ENCODE measurements around the gene MS4A6A.
"Not testable (repeated sequence)": the region's sequence is repeated elsewhere in the genome, so short reads cannot be mapped to it uniquely, and the experiment has no call there.

MS4A6A gene

GRCh38 chr11:60197442-60197841, 14.6 kb upstream of the MS4A6A start:
- no peak overlapping the region for H3K4me3 ChIP-seq (ENCODE audit: low read length)
- no peaks in the 10 kb centered on the region for H3K4me1 ChIP-seq (ENCODE audit: insufficient read depth, low read length)
- H3K36me3 ChIP-seq (ENCODE audit: insufficient read depth, low read length), result no peaks in the 10 kb centered on the region
- no peaks in the 10 kb centered on the region for H3K9me3 ChIP-seq (ENCODE audit: low read length)
- H3K27me3 ChIP-seq (ENCODE audit: insufficient read depth, low read length), result no peaks in the 10 kb centered on the region
- H2AFZ ChIP-seq (ENCODE audit: low read depth, low read length), result no peak overlapping the region

- Histone ChIP-seq H2AFZ (ENCODE audit: low read depth, low read length) (no peak overlapping the region), H3K9me3 (ENCODE audit: low read length) (no peaks in the 10 kb centered on the region), H3K4me1 (ENCODE audit: insufficient read depth, low read length) (no peaks in the 10 kb centered on the region), H3K27me3 (ENCODE audit: insufficient read depth, low read length) (no peaks in the 10 kb centered on the region), H3K36me3 (ENCODE audit: insufficient read depth, low read length) (no peaks in the 10 kb centered on the region), H3K4me3 (ENCODE audit: low read length) (no peak overlapping the region)
These were observed 13.1 kb upstream of the MS4A6A start for GRCh38 chr11:60195923-60196368.

GRCh38 chr11:60194511-60194910, 11.6 kb upstream of the MS4A6A start:
- H3K4me3 ChIP-seq (ENCODE audit: low read length), result no peak overlapping the region
- H3K36me3 ChIP-seq (ENCODE audit: insufficient read depth, low read length), result no peaks in the 10 kb centered on the region
- H2AFZ ChIP-seq (ENCODE audit: low read depth, low read length), result no peak overlapping the region
- H3K27me3 ChIP-seq (ENCODE audit: insufficient read depth, low read length), result no peaks in the 10 kb centered on the region
- H3K9me3 ChIP-seq (ENCODE audit: low read length), result no peaks in the 10 kb centered on the region
- no peaks in the 10 kb centered on the region for H3K4me1 ChIP-seq (ENCODE audit: insufficient read depth, low read length)

DNA sequence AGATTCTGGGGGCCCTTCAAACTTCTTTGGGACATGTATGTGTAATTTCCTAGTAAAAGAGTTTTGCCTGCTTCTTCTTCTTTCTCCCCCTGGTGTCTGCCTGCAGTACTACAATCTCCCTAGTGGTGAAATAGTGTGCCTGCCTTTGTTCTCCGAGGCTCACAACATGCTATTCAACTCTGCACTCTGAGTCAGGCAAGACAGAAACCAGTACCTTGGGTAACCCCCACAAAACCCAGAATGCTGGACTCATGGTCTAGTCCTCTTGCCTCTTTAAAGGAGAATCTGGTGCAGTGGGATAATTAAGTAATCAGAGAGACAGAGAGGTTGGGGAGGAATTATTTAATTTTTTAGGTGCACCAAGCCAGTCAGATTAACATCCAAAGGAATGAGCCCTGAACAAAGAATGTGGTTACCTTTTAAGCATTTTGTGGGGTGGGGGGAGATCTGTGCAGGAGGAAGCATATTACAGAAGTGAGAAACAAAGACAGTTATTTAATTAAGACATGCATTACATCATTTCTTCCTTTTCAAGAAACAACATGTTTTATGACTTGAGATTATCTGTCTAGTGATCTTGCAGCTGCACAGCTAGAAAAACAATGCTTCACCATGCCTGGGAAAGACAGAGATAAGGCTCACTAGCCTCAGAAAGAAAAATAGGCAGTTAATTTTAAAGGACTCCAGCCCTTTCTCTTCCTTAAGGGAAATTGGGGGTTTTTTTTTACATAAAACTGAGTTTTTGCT, 11.0 kb upstream of the MS4A6A start:
- Histone ChIP-seq H3K27me3 (ENCODE audit: insufficient read depth, low read length) (no peaks in the 10 kb centered on the region), H3K9me3 (ENCODE audit: low read length) (no peaks in the 10 kb centered on the region), H3K4me1 (ENCODE audit: insufficient read depth, low read length) (no peaks in the 10 kb centered on the region), H3K4me3 (ENCODE audit: low read length) (no peak overlapping the region), H2AFZ (ENCODE audit: low read depth, low read length) (no peak overlapping the region), H3K36me3 (ENCODE audit: insufficient read depth, low read length) (no peaks in the 10 kb centered on the region)

DNA sequence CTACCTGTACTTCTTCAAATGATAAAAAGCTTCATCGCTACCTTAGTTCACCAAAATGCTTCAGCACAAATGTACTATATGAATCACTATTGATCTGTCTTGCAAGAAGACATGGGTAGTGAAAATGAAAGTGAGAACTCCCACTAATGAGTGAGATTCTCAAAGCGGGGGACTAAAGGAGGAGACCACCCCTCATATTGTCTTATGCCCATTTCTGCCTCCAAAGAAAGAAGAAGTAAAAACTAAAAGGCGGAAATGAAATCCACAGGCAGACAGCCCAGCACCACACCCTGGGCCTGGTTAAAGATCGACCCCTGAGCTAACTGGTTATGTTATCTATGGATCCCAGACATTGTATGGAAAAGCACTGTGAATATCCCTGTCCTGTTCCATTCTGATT, 9.7 kb upstream of the MS4A6A start:
- H2AFZ ChIP-seq (ENCODE audit: low read depth, low read length); H3K9me3 ChIP-seq (ENCODE audit: low read length); H3K4me3 ChIP-seq (ENCODE audit: low read length); H3K27me3 ChIP-seq (ENCODE audit: insufficient read depth, low read length); H3K4me1 ChIP-seq (ENCODE audit: insufficient read depth, low read length); H3K36me3 ChIP-seq (ENCODE audit: insufficient read depth, low read length): not testable (repeated sequence)

DNA sequence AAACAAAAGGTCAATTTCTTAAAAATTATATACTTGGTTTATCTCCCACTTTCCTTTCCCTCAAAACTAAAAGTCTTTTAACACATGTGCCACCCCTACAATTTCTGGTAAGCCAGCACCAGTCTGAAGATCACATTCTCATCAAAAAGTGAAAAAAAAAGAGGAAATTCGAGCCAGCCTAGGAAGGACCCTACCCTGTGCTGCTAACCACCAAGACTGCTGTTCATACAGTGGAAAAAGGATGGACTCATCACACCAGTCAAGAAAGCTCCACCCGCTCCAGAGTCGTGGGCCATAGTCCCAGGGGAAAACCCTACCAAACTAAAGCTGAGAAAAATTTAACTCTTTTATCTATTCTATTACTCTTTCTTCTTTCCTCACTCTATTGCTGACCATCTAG, 5.6 kb upstream of the MS4A6A start:
- not testable (repeated sequence) for H3K27me3 ChIP-seq (ENCODE audit: insufficient read depth, low read length)

GRCh38 chr11:60186128-60186527, 3.2 kb upstream of the MS4A6A start:
- not testable (repeated sequence) for H3K36me3 ChIP-seq (ENCODE audit: insufficient read depth, low read length); H3K4me3 ChIP-seq (ENCODE audit: low read length); H2AFZ ChIP-seq (ENCODE audit: low read depth, low read length); H3K27me3 ChIP-seq (ENCODE audit: insufficient read depth, low read length); H3K4me1 ChIP-seq (ENCODE audit: insufficient read depth, low read length); H3K9me3 ChIP-seq (ENCODE audit: low read length)

More for the DNA sequence above, 5.6 kb upstream of the MS4A6A start:
- H3K4me1 ChIP-seq (ENCODE audit: insufficient read depth, low read length); H3K36me3 ChIP-seq (ENCODE audit: insufficient read depth, low read length); H3K4me3 ChIP-seq (ENCODE audit: low read length); H2AFZ ChIP-seq (ENCODE audit: low read depth, low read length); H3K9me3 ChIP-seq (ENCODE audit: low read length): not testable (repeated sequence)

- H3K9me3 ChIP-seq (ENCODE audit: low read length); H3K36me3 ChIP-seq (ENCODE audit: insufficient read depth, low read length); H2AFZ ChIP-seq (ENCODE audit: low read depth, low read length); H3K27me3 ChIP-seq (ENCODE audit: insufficient read depth, low read length); H3K4me3 ChIP-seq (ENCODE audit: low read length); H3K4me1 ChIP-seq (ENCODE audit: insufficient read depth, low read length): not testable (repeated sequence)
These were observed 2.6 kb upstream of the MS4A6A start for GRCh38 chr11:60185512-60185827.

GRCh38 chr11:60184824-60185511, 2.1 kb upstream of the MS4A6A start:
- Histone ChIP-seq H3K9me3 (ENCODE audit: low read length) (no peaks in the 10 kb centered on the region), H3K4me3 (ENCODE audit: low read length) (no peak overlapping the region), H3K4me1 (ENCODE audit: insufficient read depth, low read length) (no peaks in the 10 kb centered on the region), H3K36me3 (ENCODE audit: insufficient read depth, low read length) (no peaks in the 10 kb centered on the region), H3K27me3 (ENCODE audit: insufficient read depth, low read length) (peaks cover 6% of the 10 kb centered on the region), H2AFZ (ENCODE audit: low read depth, low read length) (no peak overlapping the region)

DNA sequence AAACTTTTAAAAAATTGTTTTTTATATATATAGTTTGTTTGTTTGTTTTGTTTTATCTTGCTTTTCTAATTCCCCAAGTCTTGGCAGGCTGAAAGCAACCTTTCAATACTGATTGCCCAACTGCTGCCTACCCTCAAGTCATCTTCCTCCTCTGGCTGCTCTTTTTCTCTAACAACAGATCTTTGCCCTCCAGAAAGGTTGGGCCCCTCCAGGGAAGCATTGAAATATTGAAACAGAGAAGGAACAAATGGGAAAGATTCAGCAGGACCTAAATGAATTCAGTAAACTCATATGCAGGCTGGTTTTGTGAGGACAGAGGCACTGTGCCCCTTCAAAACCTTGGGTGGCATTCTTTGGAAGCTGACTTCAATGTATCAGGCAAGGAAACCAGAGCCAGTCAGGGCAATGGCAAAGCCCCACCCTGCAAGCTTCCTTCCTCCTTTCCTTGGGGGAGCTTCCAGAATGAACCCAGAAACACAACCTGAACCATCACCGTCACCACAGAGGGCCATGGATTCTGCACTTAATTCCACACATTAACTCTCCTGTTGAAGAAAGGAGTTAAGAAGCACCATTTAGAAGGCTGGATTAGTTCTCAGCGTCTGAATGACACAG, 815 bp upstream of the MS4A6A start:
- Histone ChIP-seq H3K4me3 (ENCODE audit: low read length) (no peak overlapping the region), H3K9me3 (ENCODE audit: low read length) (no peaks in the 10 kb centered on the region), H2AFZ (ENCODE audit: low read depth, low read length) (no peak overlapping the region), H3K4me1 (ENCODE audit: insufficient read depth, low read length) (no peaks in the 10 kb centered on the region), H3K36me3 (ENCODE audit: insufficient read depth, low read length) (no peaks in the 10 kb centered on the region), H3K27me3 (ENCODE audit: insufficient read depth, low read length) (peaks cover 6% of the 10 kb centered on the region)

DNA sequence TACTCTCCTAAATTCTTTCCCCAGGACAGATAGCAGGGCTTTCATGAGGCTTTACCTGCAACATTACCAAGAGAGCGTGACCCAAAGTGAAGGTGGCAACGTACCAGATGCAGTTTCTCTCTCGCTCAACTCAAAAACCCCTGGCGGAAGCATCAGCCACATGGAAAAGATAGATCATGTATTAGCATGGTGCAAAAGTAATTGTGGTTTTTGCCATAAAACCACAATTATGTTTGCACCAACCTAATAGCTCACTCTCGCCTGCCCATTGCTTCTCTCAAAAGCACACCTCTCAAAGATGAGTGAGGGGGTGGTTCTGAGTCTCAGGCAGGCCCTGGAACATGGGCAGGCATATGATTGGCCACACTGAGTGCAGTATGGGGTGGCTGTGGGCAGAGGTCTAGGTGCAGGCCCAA, 7.0 kb downstream of the MS4A6A start:
- Histone ChIP-seq H3K4me3 (ENCODE audit: low read length) (no peak overlapping the region), H2AFZ (ENCODE audit: low read depth, low read length) (no peak overlapping the region), H3K4me1 (ENCODE audit: insufficient read depth, low read length) (no peaks in the 10 kb centered on the region), H3K27me3 (ENCODE audit: insufficient read depth, low read length) (no peaks in the 10 kb centered on the region), H3K36me3 (ENCODE audit: insufficient read depth, low read length) (no peaks in the 10 kb centered on the region), H3K9me3 (ENCODE audit: low read length) (no peaks in the 10 kb centered on the region)

DNA sequence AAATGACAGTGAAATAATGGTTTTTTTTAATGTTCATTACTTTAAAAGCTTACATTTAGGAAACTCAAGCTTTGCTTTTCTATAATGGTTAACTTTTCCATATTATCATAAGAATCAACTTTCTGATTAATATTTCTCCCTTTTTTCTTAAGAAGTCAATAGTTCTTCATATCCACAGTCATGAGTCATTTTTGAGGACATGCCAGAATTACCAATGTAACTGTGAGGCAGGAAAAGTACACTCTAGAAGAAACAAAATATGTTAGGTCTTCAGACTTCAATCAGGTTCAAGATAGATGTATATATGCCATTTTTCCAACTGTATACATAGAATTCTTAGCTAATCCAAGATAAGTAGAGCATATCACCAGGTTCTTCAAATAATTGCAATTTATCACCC, 10.9 kb downstream of the MS4A6A start:
- no peaks in the 10 kb centered on the region for H3K4me1 ChIP-seq (ENCODE audit: insufficient read depth, low read length)
- H3K4me3 ChIP-seq (ENCODE audit: low read length), result no peak overlapping the region
- no peaks in the 10 kb centered on the region for H3K36me3 ChIP-seq (ENCODE audit: insufficient read depth, low read length)

DNA sequence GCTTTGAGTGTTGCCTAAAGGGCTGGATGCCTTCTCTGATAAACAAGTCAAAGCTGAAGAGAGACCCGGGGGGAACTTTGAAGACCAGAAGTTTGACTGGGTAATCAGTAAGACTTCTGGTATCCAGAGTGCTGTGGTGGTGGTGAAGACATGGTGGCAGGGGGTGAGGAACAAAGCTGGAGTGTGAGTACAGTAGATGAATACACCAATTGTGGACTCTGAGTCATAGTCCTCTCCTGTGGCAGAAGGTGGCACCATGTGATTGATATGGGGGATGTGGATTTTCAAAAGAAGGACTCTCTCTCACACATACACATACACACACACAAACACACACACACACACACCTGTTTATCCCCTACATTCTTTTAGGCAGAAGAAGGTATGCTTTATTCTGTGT, 12.3 kb downstream of the MS4A6A start:
- no peak overlapping the region for H2AFZ ChIP-seq (ENCODE audit: low read depth, low read length)
- H3K4me3 ChIP-seq (ENCODE audit: low read length), result no peak overlapping the region
- H3K9me3 ChIP-seq (ENCODE audit: low read length), result no peaks in the 10 kb centered on the region
- H3K4me1 ChIP-seq (ENCODE audit: insufficient read depth, low read length), result no peaks in the 10 kb centered on the region
- no peaks in the 10 kb centered on the region for H3K27me3 ChIP-seq (ENCODE audit: insufficient read depth, low read length)
- H3K36me3 ChIP-seq (ENCODE audit: insufficient read depth, low read length), result no peaks in the 10 kb centered on the region

More for the DNA sequence above, 10.9 kb downstream of the MS4A6A start:
- Histone ChIP-seq H3K27me3 (ENCODE audit: insufficient read depth, low read length) (no peaks in the 10 kb centered on the region), H2AFZ (ENCODE audit: low read depth, low read length) (no peak overlapping the region), H3K9me3 (ENCODE audit: low read length) (no peaks in the 10 kb centered on the region)

Data from neuron (in vitro differentiated cells).